GM12878 (cell line): Measurements from ENCODE around the gene RAD51B. TPM values are rescaled to one million over a fixed set of nuclear protein-coding genes. Genes with fewer than 3 reads are reported as not detected.
"Not testable (repeated sequence)": the region's sequence is repeated elsewhere in the genome, so short reads cannot be mapped to it uniquely, and the experiment has no call there.

Experiments used
- ATAC-seq: fragments of 200-7000 bp; cut with Tn5 transposase; 3 replicates; pipeline ENCODE4 v1.9.1; 2020; ENCODE audit warnings: mild to moderate bottlenecking, moderate library complexity
- BruUV-seq: library from RNA; stranded (reverse); fragments of 400-500 nt; replicated peaks from 2 replicates; lab custom pipeline; 2021; lab: Mats Ljungman, UMichigan
- CTCF ChIA-PET: fragments of 300-600 bp; sonication (Branson Sonifier 250); formaldehyde crosslinking; extraction: SDS; loops from one replicate; lab custom pipeline; 2021; ENCODE audit warnings: inconsistent platforms; lab: Yijun Ruan, JAX
- POLR2A ChIA-PET: fragments of 350-600 bp; formaldehyde crosslinking; extraction: SDS; loops from one replicate; lab custom pipeline; 2021; ENCODE audit warnings: inconsistent platforms; lab: Charles Lee
- RAD21 ChIA-PET: fragments of 300-600 bp; sonication (Branson Sonifier 250); formaldehyde crosslinking; loops from one replicate; lab custom pipeline; 2023; ENCODE audit warnings: antibody characterized with exemption; ENCODE audit not compliant: unreplicated experiment; lab: Charles Lee
- SMC1A ChIA-PET: fragments of 300-600 bp; sonication (Branson Sonifier 250); formaldehyde crosslinking; loops from one replicate; lab custom pipeline; 2023; ENCODE audit not compliant: unreplicated experiment, uncharacterized antibody; lab: Charles Lee
- DNase-seq: peaks from one replicate; pipeline ENCODE4 v3.0.0-alpha.2; 2011; ENCODE audit warnings: low read depth, low spot score
- FAIRE-seq: peaks from 3 replicates; lab custom pipeline; 2011; peaks lifted over from hg19 to GRCh38; lab: Jason Lieb, UNC
- H2AFZ ChIP-seq: 2 replicates; pipeline ENCODE4 v1.6.0; 2011; ENCODE audit warnings: low read depth, low read length, control low read depth; ENCODE audit not compliant: control insufficient read depth
- H3K27ac ChIP-seq: 2 replicates; pipeline ENCODE4 v1.5.1; 2011; ENCODE audit warnings: control low read depth; ENCODE audit not compliant: control insufficient read depth, insufficient read depth
- H3K27me3 ChIP-seq, 2 experiments: replicated peaks in 1 of 2; 2 replicates each; pipeline versions ENCODE4 v1.6.0 to v1.6.1; 2011; ENCODE audit warnings: low read length in 1 of 2; ENCODE audit not compliant: control insufficient read depth in 2 of 2, insufficient read depth in 2 of 2
- H3K36me3 ChIP-seq, 2 experiments: 2 replicates each; pipeline ENCODE4 v1.5.1; 2011; ENCODE audit warnings: low read length in 1 of 2; ENCODE audit not compliant: control insufficient read depth in 2 of 2, insufficient read depth in 2 of 2
- H3K4me1 ChIP-seq: 2 replicates; pipeline ENCODE4 v1.6.1; 2011; ENCODE audit warnings: mild to moderate bottlenecking, low read length, moderate library complexity, mixed read lengths; ENCODE audit not compliant: control insufficient read depth, insufficient read depth
- H3K4me2 ChIP-seq: 2 replicates; pipeline ENCODE4 v1.6.0; 2011; ENCODE audit warnings: control low read depth; ENCODE audit not compliant: control insufficient read depth, insufficient read depth
- H3K4me3 ChIP-seq: fragments of 200-600 bp; sonication (generic); 2 replicates; pipeline ENCODE4 v1.5.1; 2016
- H3K79me2 ChIP-seq: 2 replicates; pipeline ENCODE4 v1.6.0; 2011; ENCODE audit warnings: low read length; ENCODE audit not compliant: control insufficient read depth, insufficient read depth
- H3K9ac ChIP-seq: 2 replicates; pipeline ENCODE4 v1.8.0; 2011; ENCODE audit warnings: low read length, control low read depth, mixed read lengths; ENCODE audit not compliant: control insufficient read depth, insufficient read depth
- H3K9me3 ChIP-seq: replicated peaks from 3 replicates; pipeline ENCODE4 v1.5.1; 2011; ENCODE audit warnings: mild to moderate bottlenecking, low read length; ENCODE audit not compliant: control insufficient read depth, insufficient read depth
- H4K20me1 ChIP-seq: 2 replicates; pipeline ENCODE4 v1.6.0; 2011; ENCODE audit not compliant: control insufficient read depth, insufficient read depth
- EED ChIP-seq: sonication (generic); IDR thresholded peaks from 2 replicates; pipeline ENCODE4 v1.6.1; 2016; ENCODE audit warnings: antibody characterized with exemption, low read depth
- RB1 ChIP-seq: fragments of 450-650 bp; formaldehyde crosslinking; IDR thresholded peaks from 2 replicates; pipeline ENCODE4 v1.6.1; 2017; ENCODE audit warnings: mild to moderate bottlenecking, borderline replicate concordance
- WGBS: methylation state at CpG from one replicate; pipeline ENCODE4 v1.1.6; 2016; ENCODE audit warnings: low lambda C conversion rate; ENCODE audit not compliant: insufficient replicate concordance, insufficient coverage; ENCODE audit errors: missing lambda C conversion rate; 5-methylcytosine and 5-hydroxymethylcytosine counted together
- in situ Hi-C: fragments of 300-500 bp; cut with MboI; formaldehyde crosslinking; loops from 9 replicates; pipeline ENCODE4 v1.14.3; 2018; ENCODE audit warnings: mixed read lengths
- intact Hi-C: fragments of 100-400 bp; cut with micrococcal nuclease; formaldehyde crosslinking; loops from one replicate; pipeline ENCODE4 v1.14.2; 2022; ENCODE audit not compliant: unreplicated experiment
- polyA plus RNA-seq, 11 experiments: library from polyadenylated mRNA; depleted of rRNA in 4 of 11; unstranded in 6 of 11; stranded (reverse) in 5 of 11; fragments of >200 nt; fragmentation: Nextera tagmentation in 4 of 11; fragmentation: Illumina TruSeq in 1 of 11; extraction: Ambion mirVana in 4 of 11; extraction: Trizol in 1 of 11; gene quantifications; 1 replicate in 1 of 11; 2 replicates in 10 of 11; pipeline versions ENCODE4 v1.2.1 to v1.2.3, GENCODE V29; 2011 to 2016; ENCODE audit warnings: inconsistent platforms in 2 of 11, missing spikeins in 2 of 11, low read depth in 1 of 11
- total RNA-seq, 4 experiments: library from RNA; depleted of rRNA in 3 of 4; stranded (reverse); fragments of >200 nt in 3 of 4; fragmentation: Illumina TruSeq in 1 of 4; extraction: Trizol in 1 of 4; gene quantifications; 2 replicates each; pipeline versions ENCODE4 v1.2.1 to v1.2.3, GENCODE V29; 2013 to 2021

Gene RAD51B
- total and polyA plus RNA-seq, 10 of the 15 experiments (the other 5 are each of a cell fraction or from before 2014, with no cell fraction given): 9.8 to 26.8 (median 21.3) TPM

GRCh38 chr14:68762953-68763764, 943.6 kb downstream of the RAD51B start:
- CTCF ChIA-PET: interaction anchor here (1.0 kb wide), 1 partner anchor 12 kb away, joined by 6 read pairs; no protein-coding TSS in a partner anchor
- intact Hi-C loops: no loop called here

GRCh38 chr14:68763843-68764242, 944.3 kb downstream of the RAD51B start:
- CTCF ChIA-PET, ATAC-seq, H3K4me2 ChIP-seq, H3K9ac ChIP-seq, H3K9me3 ChIP-seq, H3K4me1 ChIP-seq, H3K79me2 ChIP-seq, FAIRE-seq, RAD21 ChIA-PET, BruUV-seq, DNase-seq, H3K27me3 ChIP-seq, H2AFZ ChIP-seq, in situ Hi-C loops, intact Hi-C loops, POLR2A ChIA-PET, SMC1A ChIA-PET, H3K27ac ChIP-seq, H3K36me3 ChIP-seq, H4K20me1 ChIP-seq, H3K4me3 ChIP-seq: not testable (repeated sequence)
- WGBS: 41% methylated on average over 4 of the region's 4 CpGs

More at GRCh38 chr14:68762953-68763764, 943.6 kb downstream of the RAD51B start:
- ATAC-seq: no peak
- no peak overlapping the region for H3K4me3 ChIP-seq
- ChIA-PET RAD21 (interaction anchor here (0.8 to 1.0 kb wide), 2 partner anchors 358 to 455 kb away, joined by 3 to 4 read pairs; no protein-coding TSS in a partner anchor), POLR2A (interaction anchor here (0.6 kb wide), 1 partner anchor 830 kb away, joined by 4 read pairs; no protein-coding TSS in a partner anchor), SMC1A (interaction anchor here (0.8 to 0.9 kb wide), 2 partner anchors 16 to 30 kb away, joined by 3 to 4 read pairs; no protein-coding TSS in a partner anchor)
- H3K4me2 ChIP-seq: no peak overlapping the region
- no peaks in the 10 kb centered on the region for H4K20me1 ChIP-seq
- H2AFZ ChIP-seq: no peak overlapping the region
- H3K79me2 ChIP-seq: no peaks in the 10 kb centered on the region
- TF ChIP-seq EED (no peak), RB1 (no peak)
- no TSS peak for BruUV-seq
- FAIRE-seq: no peak
- H3K36me3 ChIP-seq: no peaks in the 10 kb centered on the region
- DNase-seq: no peak
- no peaks in the 10 kb centered on the region for H3K9me3 ChIP-seq
- in situ Hi-C loops: no loop called here
- no peaks in the 10 kb centered on the region for H3K4me1 ChIP-seq
- H3K27ac ChIP-seq: no peak overlapping the region
- 54% methylated on average over 11 of the region's 11 CpGs for WGBS
- H3K27me3 ChIP-seq: no peaks in the 10 kb centered on the region
- H3K9ac ChIP-seq: no peak overlapping the region
